Prostate gland (tissue), 2 donors: ENCODE measurements around the gene SLC39A3. TPM values are rescaled to one million over a fixed set of nuclear protein-coding genes. Genes with fewer than 3 reads are reported as not detected.

Experiments used
- DNase-seq: peaks from one replicate; pipeline ENCODE4 v3.0.0-alpha.2; 2019; ENCODE audit warnings: low spot score
- H3K27ac ChIP-seq, 2 donors: fragments of 200-600 bp; sonication (generic); 2 replicates each; pipeline ENCODE4 v1.5.1; 2017 to 2019
- H3K27me3 ChIP-seq: fragments of 200-600 bp; sonication (generic); replicated peaks from 2 replicates; pipeline ENCODE4 v1.5.1; 2019; ENCODE audit not compliant: insufficient read depth
- H3K36me3 ChIP-seq, 2 donors: fragments of 200-600 bp; sonication (generic); 1 replicate in 1 of 2; 2 replicates in 1 of 2; pipeline versions ENCODE4 v1.5.1 to v1.8.1; 2017 to 2019
- H3K4me1 ChIP-seq: fragments of 200-600 bp; sonication (generic); replicated peaks from 2 replicates; pipeline ENCODE4 v1.5.1; 2019
- H3K4me3 ChIP-seq, 2 donors: fragments of 200-600 bp; sonication (generic); 2 replicates each; pipeline ENCODE4 v1.5.1; 2017 to 2019
- H3K9me3 ChIP-seq: fragments of 200-600 bp; sonication (generic); 2 replicates; pipeline ENCODE4 v1.5.1; 2017
- POLR2A ChIP-seq: fragments of 450-650 bp; IDR thresholded peaks from one replicate; pipeline ENCODE4 v1.6.1; 2016; ENCODE audit warnings: antibody characterized with exemption, mild to moderate bottlenecking
- POLR2AphosphoS5 ChIP-seq: sonication (generic); formaldehyde crosslinking; IDR thresholded peaks from one replicate; pipeline ENCODE4 v1.6.1; 2017; ENCODE audit warnings: antibody characterized with exemption
- WGBS: methylation state at CpG from one replicate; pipeline ENCODE4 v1.1.5; 2018; 5-methylcytosine and 5-hydroxymethylcytosine counted together
- intact Hi-C: fragments of 100-400 bp; cut with DNase I; formaldehyde crosslinking; loops from one replicate; pipeline ENCODE4 v1.14.2; 2022
- total RNA-seq, 2 donors: library from RNA; depleted of rRNA; stranded (reverse); fragments of >200 nt; gene quantifications; one replicate each; pipeline ENCODE4 v1.1.0, GENCODE V29; 2016
- TF ChIP-seq, protein P1 (sequence below), 4 experiments: fragments of 200-600 bp in 2 of 4; fragments of 450-650 bp in 2 of 4; sonication (generic) in 2 of 4; IDR thresholded peaks; 1 replicate in 3 of 4; 2 replicates in 1 of 4; pipeline ENCODE4 v1.5.1; 2016 to 2019; ENCODE audit warnings: antibody characterized with exemption in 4 of 4, mild to moderate bottlenecking in 2 of 4, moderate library complexity in 2 of 4

Gene SLC39A3
- total RNA-seq, 2 donors from 2014 or later, result 46.6 to 67.9 TPM

DNA sequence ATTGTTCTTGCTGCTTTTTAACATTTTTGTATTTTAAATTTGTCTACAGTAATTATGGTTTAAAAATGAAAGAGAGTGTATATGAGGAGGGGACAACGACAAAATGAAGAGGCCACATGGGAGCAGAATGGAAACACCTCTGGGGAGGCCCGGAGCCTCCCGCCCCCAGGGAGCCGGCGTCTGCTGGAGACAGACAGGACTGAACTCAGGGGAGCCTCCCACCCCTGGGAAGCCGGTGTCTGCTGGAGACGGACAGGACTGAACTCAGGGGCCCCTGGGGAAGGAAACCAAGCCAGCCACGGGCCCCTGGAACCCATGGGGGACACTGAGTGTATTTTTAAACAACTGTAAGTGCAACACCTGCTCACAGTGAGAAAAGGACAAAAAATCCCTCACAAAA lies 16.7 kb upstream of the SLC39A3 start:
- WGBS, result 87% methylated on average over 8 of the region's 8 CpGs
- Histone ChIP-seq H3K9me3 (no peaks in the 10 kb centered on the region), H3K27ac (no peak overlapping the region), H3K36me3 (no peaks in the 10 kb centered on the region), H3K27me3 (no peaks in the 10 kb centered on the region), H3K4me1 (no peaks in the 10 kb centered on the region), H3K4me3 (no peak overlapping the region)
- intact Hi-C loops, result no loop called here
- no peak for DNase-seq
- TF ChIP-seq POLR2AphosphoS5 (no peak), POLR2A (no peak)
- TF ChIP-seq, protein P1, sequence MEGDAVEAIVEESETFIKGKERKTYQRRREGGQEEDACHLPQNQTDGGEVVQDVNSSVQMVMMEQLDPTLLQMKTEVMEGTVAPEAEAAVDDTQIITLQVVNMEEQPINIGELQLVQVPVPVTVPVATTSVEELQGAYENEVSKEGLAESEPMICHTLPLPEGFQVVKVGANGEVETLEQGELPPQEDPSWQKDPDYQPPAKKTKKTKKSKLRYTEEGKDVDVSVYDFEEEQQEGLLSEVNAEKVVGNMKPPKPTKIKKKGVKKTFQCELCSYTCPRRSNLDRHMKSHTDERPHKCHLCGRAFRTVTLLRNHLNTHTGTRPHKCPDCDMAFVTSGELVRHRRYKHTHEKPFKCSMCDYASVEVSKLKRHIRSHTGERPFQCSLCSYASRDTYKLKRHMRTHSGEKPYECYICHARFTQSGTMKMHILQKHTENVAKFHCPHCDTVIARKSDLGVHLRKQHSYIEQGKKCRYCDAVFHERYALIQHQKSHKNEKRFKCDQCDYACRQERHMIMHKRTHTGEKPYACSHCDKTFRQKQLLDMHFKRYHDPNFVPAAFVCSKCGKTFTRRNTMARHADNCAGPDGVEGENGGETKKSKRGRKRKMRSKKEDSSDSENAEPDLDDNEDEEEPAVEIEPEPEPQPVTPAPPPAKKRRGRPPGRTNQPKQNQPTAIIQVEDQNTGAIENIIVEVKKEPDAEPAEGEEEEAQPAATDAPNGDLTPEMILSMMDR (IDR thresholded peaks at IDR 0.05), result no peak

- no peaks in the 10 kb centered on the region for H3K27me3 ChIP-seq
- H3K27ac ChIP-seq, result no peak overlapping the region
- no peaks in the 10 kb centered on the region for H3K9me3 ChIP-seq
- TF ChIP-seq POLR2A (no peak), POLR2AphosphoS5 (no peak)
- TF ChIP-seq, protein P1 (IDR thresholded peaks at IDR 0.05), result no peak
- 91% methylated on average over 16 of the region's 16 CpGs for WGBS
- intact Hi-C loops, result no loop called here
- H3K36me3 ChIP-seq, result no peaks in the 10 kb centered on the region
- H3K4me3 ChIP-seq, result no peak overlapping the region
- no peak for DNase-seq
- no peaks in the 10 kb centered on the region for H3K4me1 ChIP-seq
These were observed 16.0 kb upstream of the SLC39A3 start for GRCh38 chr19:2755811-2756210.

DNA sequence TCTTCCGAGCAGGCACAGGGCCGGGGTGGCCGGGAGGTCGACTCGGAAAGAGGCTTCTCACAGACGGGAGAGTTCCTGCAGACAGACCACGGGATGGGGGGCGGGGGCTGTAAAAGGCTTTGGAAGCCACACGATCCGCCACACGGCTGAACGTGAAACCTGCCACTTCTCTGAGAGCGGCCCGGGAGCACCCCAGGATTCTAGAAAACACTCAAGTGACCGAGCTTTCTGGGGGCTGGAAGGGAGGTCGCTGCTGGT lies 15.6 kb upstream of the SLC39A3 start:
- intact Hi-C loops, result no loop called here
- DNase-seq, result no peak
- 85% methylated on average over 15 of the region's 16 CpGs for WGBS
- Histone ChIP-seq H3K4me3 (no peak overlapping the region), H3K4me1 (no peaks in the 10 kb centered on the region), H3K36me3 (no peaks in the 10 kb centered on the region), H3K27ac (no peak overlapping the region), H3K9me3 (no peaks in the 10 kb centered on the region), H3K27me3 (no peaks in the 10 kb centered on the region)
- TF ChIP-seq, protein P1 (IDR thresholded peaks at IDR 0.05), result no peak
- no peak for TF ChIP-seq POLR2A

GRCh38 chr19:2754659-2755447 lies 15.0 kb upstream of the SLC39A3 start:
- TF ChIP-seq, protein P1 (IDR thresholded peaks at IDR 0.05), result no peak
- TF ChIP-seq POLR2AphosphoS5 (no peak), POLR2A (no peak)

GRCh38 chr19:2751438-2751830 lies 11.6 kb upstream of the SLC39A3 start:
- Histone ChIP-seq H3K4me1 (no peaks in the 10 kb centered on the region), H3K4me3 (no peak overlapping the region), H3K36me3 (no peaks in the 10 kb centered on the region), H3K9me3 (no peaks in the 10 kb centered on the region), H3K27ac (no peak overlapping the region), H3K27me3 (no peaks in the 10 kb centered on the region)
- 89% methylated on average over 21 of the region's 21 CpGs for WGBS
- DNase-seq, result no peak
- TF ChIP-seq POLR2AphosphoS5, result no peak
- TF ChIP-seq, protein P1 (IDR thresholded peaks at IDR 0.05), result no peak
- TF ChIP-seq POLR2A, result no peak
- intact Hi-C loops, result no loop called here

More at GRCh38 chr19:2754659-2755447, 15.0 kb upstream of the SLC39A3 start:
- Histone ChIP-seq H3K4me3 (no peak overlapping the region), H3K4me1 (no peaks in the 10 kb centered on the region), H3K36me3 (no peaks in the 10 kb centered on the region), H3K9me3 (no peaks in the 10 kb centered on the region), H3K27ac (no peak overlapping the region), H3K27me3 (no peaks in the 10 kb centered on the region)
- 91% methylated on average over 39 of the region's 43 CpGs for whole genome bisulfite sequencing
- intact Hi-C loops, result no loop called here
- DNase-seq, result no peak
